ENCODE measurements around the gene CEACAM7. TPM values are rescaled to one million over a fixed set of nuclear protein-coding genes. Genes with fewer than 3 reads are reported as not detected.

Gene CEACAM7
- total and polyA plus RNA-seq, 2 donors from 2014 or later: 0.16 TPM; not detected in 1

- FAIRE-seq: no peak
- H3K9me3 ChIP-seq (ENCODE audit: control insufficient read depth in 2 of 3, insufficient read depth in 1 of 3, low read length in 3 of 3): no peaks in the 10 kb centered on the region
- H3K4me3 ChIP-seq (ENCODE audit: low read length in 3 of 3): no peak overlapping the region
- H3K4me1 ChIP-seq (ENCODE audit: control insufficient read depth in 2 of 3, insufficient read depth in 2 of 3, low read depth in 1 of 3, low read length in 3 of 3): no peaks in the 10 kb centered on the region
- TF ChIP-seq CTCF (IDR thresholded peaks at IDR 0.05; ENCODE audit: borderline replicate concordance, extremely low read depth, insufficient read depth): no peak
- no peak overlapping the region for H3K27ac ChIP-seq (ENCODE audit: low read depth in 2 of 2, low read length in 2 of 2)
- intact Hi-C loops (cut with DNase I): no loop called here
- no peaks in the 10 kb centered on the region for H3K36me3 ChIP-seq (ENCODE audit: control insufficient read depth in 2 of 3, insufficient read depth in 3 of 3, low read length in 3 of 3)
- H3K27me3 ChIP-seq (ENCODE audit: control insufficient read depth, insufficient read depth, low read length): no peaks in the 10 kb centered on the region
- no peak for DNase-seq
- no peak overlapping the region for H3K9ac ChIP-seq (ENCODE audit: low read length in 3 of 3)
These were observed 2.7 kb upstream of the CEACAM7 start for GRCh38 chr19:41690801-41691065.

- Histone ChIP-seq H3K36me3 (ENCODE audit: control insufficient read depth in 2 of 3, insufficient read depth in 3 of 3, low read length in 3 of 3) (no peaks in the 10 kb centered on the region), H3K4me1 (ENCODE audit: control insufficient read depth in 2 of 3, insufficient read depth in 2 of 3, low read depth in 1 of 3, low read length in 3 of 3) (no peaks in the 10 kb centered on the region), H3K27me3 (ENCODE audit: control insufficient read depth, insufficient read depth, low read length) (no peaks in the 10 kb centered on the region), H3K4me3 (ENCODE audit: low read length in 3 of 3) (no peak overlapping the region), H3K27ac (ENCODE audit: low read depth in 2 of 2, low read length in 2 of 2) (no peak overlapping the region), H3K9me3 (ENCODE audit: control insufficient read depth in 2 of 3, insufficient read depth in 1 of 3, low read length in 3 of 3) (no peaks in the 10 kb centered on the region), H3K9ac (ENCODE audit: low read length in 3 of 3) (no peak overlapping the region)
- FAIRE-seq (no peak), DNase-seq (no peak)
- intact Hi-C loops (cut with DNase I): no loop called here
- no peak for TF ChIP-seq CTCF (IDR thresholded peaks at IDR 0.05; ENCODE audit: borderline replicate concordance, extremely low read depth, insufficient read depth)
These were observed 2.1 kb upstream of the CEACAM7 start for GRCh38 chr19:41689993-41690800.

- no peaks in the 10 kb centered on the region for H3K36me3 ChIP-seq (ENCODE audit: control insufficient read depth in 2 of 3, insufficient read depth in 3 of 3, low read length in 3 of 3)
- no peak overlapping the region for H3K4me3 ChIP-seq (ENCODE audit: low read length in 3 of 3)
- DNase-seq: no peak
- H3K9me3 ChIP-seq (ENCODE audit: control insufficient read depth in 2 of 3, insufficient read depth in 1 of 3, low read length in 3 of 3): no peaks in the 10 kb centered on the region
- no peak for TF ChIP-seq CTCF (IDR thresholded peaks at IDR 0.05; ENCODE audit: borderline replicate concordance, extremely low read depth, insufficient read depth)
- intact Hi-C loops (cut with DNase I): no loop called here
- no peak overlapping the region for H3K27ac ChIP-seq (ENCODE audit: low read depth in 2 of 2, low read length in 2 of 2)
- H3K27me3 ChIP-seq (ENCODE audit: control insufficient read depth, insufficient read depth, low read length): no peaks in the 10 kb centered on the region
- FAIRE-seq: no peak
- H3K9ac ChIP-seq (ENCODE audit: low read length in 3 of 3): no peak overlapping the region
- no peaks in the 10 kb centered on the region for H3K4me1 ChIP-seq (ENCODE audit: control insufficient read depth in 2 of 3, insufficient read depth in 2 of 3, low read depth in 1 of 3, low read length in 3 of 3)
These were observed 617 bp upstream of the CEACAM7 start for GRCh38 chr19:41688687-41689086.

- no peaks in the 10 kb centered on the region for H3K27me3 ChIP-seq (ENCODE audit: control insufficient read depth, insufficient read depth, low read length)
- no peaks in the 10 kb centered on the region for H3K9me3 ChIP-seq (ENCODE audit: control insufficient read depth in 2 of 3, insufficient read depth in 1 of 3, low read length in 3 of 3)
- H3K4me1 ChIP-seq (ENCODE audit: control insufficient read depth in 2 of 3, insufficient read depth in 2 of 3, low read depth in 1 of 3, low read length in 3 of 3): no peaks in the 10 kb centered on the region
- no peak overlapping the region for H3K27ac ChIP-seq (ENCODE audit: low read depth in 2 of 2, low read length in 2 of 2)
- FAIRE-seq: no peak
- no peak overlapping the region for H3K4me3 ChIP-seq (ENCODE audit: low read length in 3 of 3)
- DNase-seq: no peak
- intact Hi-C loops (cut with DNase I): no loop called here
- no peak overlapping the region for H3K9ac ChIP-seq (ENCODE audit: low read length in 3 of 3)
- TF ChIP-seq CTCF (IDR thresholded peaks at IDR 0.05; ENCODE audit: borderline replicate concordance, extremely low read depth, insufficient read depth): no peak
- no peaks in the 10 kb centered on the region for H3K36me3 ChIP-seq (ENCODE audit: control insufficient read depth in 2 of 3, insufficient read depth in 3 of 3, low read length in 3 of 3)
These were observed 651 bp downstream of the CEACAM7 start for GRCh38 chr19:41687419-41687818.
